SK-N-SH (cell line): Measurements from ENCODE around the gene PKNOX2. TPM values are rescaled to one million over a fixed set of nuclear protein-coding genes. Genes with fewer than 3 reads are reported as not detected.

Source experiments
- CTCF ChIA-PET: fragments of 300-600, 350-600 bp; formaldehyde crosslinking; extraction: SDS; loops from one replicate; lab custom pipeline; 2021; lab: Yijun Ruan, JAX
- POLR2A ChIA-PET: fragments of 350-600 bp; sonication (Branson Sonifier 250); formaldehyde crosslinking; extraction: SDS; loops from one replicate; lab custom pipeline; 2020; ENCODE audit warnings: antibody characterized with exemption, inconsistent platforms; lab: Yijun Ruan, JAX
- DNase-seq: peaks from one replicate; pipeline ENCODE4 v3.0.0; 2012
- H2AFZ ChIP-seq: fragments of 200-600 bp; sonication (generic); 2 replicates; pipeline ENCODE4 v1.8.1; 2016; ENCODE audit warnings: antibody characterized with exemption, mild to moderate bottlenecking, low read depth
- H3F3A ChIP-seq: fragments of 200-600 bp; sonication (generic); replicated peaks from 2 replicates; pipeline ENCODE3; 2016; ENCODE audit warnings: antibody characterized with exemption, mild to moderate bottlenecking; ENCODE audit not compliant: insufficient read depth
- H3K27ac ChIP-seq, 2 experiments: fragments of 200-500 bp in 1 of 2; fragments of 200-600 bp in 1 of 2; sonication (Bioruptor generic) in 1 of 2; sonication (generic), shearing (Covaris generic) in 1 of 2; 2 replicates each; pipeline versions ENCODE4 v1.5.1 to v1.6.1; 2014 to 2016; ENCODE audit warnings: low read depth in 2 of 2, inconsistent platforms in 1 of 2, low read length in 1 of 2, mild to moderate bottlenecking in 1 of 2, mixed read lengths in 1 of 2
- H3K27me3 ChIP-seq: fragments of 200-600 bp; sonication (generic), shearing (Covaris generic); 2 replicates; pipeline ENCODE4 v1.6.1; 2016; ENCODE audit warnings: mixed run types; ENCODE audit not compliant: insufficient read depth
- H3K36me3 ChIP-seq, 2 experiments: fragments of 200-500 bp in 1 of 2; fragments of 200-600 bp in 1 of 2; sonication (Bioruptor generic) in 1 of 2; sonication (generic) in 1 of 2; replicated peaks in 1 of 2; 2 replicates each; pipeline versions ENCODE3 to v1.5.1; 2014 to 2016; ENCODE audit warnings: low read length in 1 of 2, mild to moderate bottlenecking in 1 of 2; ENCODE audit not compliant: insufficient read depth in 2 of 2, control insufficient read depth in 1 of 2
- H3K4me1 ChIP-seq, 2 experiments: fragments of 200-500 bp in 1 of 2; fragments of 200-600 bp in 1 of 2; sonication (Bioruptor generic) in 1 of 2; sonication (generic), shearing (Covaris generic) in 1 of 2; 2 replicates each; pipeline versions ENCODE4 v1.5.1 to v1.6.1; 2014 to 2016; ENCODE audit warnings: low read depth in 1 of 2, low read length in 1 of 2, mixed run types in 1 of 2; ENCODE audit not compliant: insufficient read depth in 2 of 2, control insufficient read depth in 1 of 2
- H3K4me2 ChIP-seq: fragments of 200-600 bp; sonication (generic), shearing (Covaris generic); 2 replicates; pipeline ENCODE4 v1.6.1; 2017; ENCODE audit warnings: mixed run types
- H3K4me3 ChIP-seq, 2 experiments: fragments of 200-500 bp in 1 of 2; fragments of 200-600 bp in 1 of 2; sonication (Bioruptor generic) in 1 of 2; sonication (generic), shearing (Covaris generic) in 1 of 2; 2 replicates each; pipeline versions ENCODE4 v1.5.1 to v1.8.1; 2014 to 2016; ENCODE audit warnings: low read depth in 2 of 2, inconsistent platforms in 1 of 2, low read length in 1 of 2, mild to moderate bottlenecking in 1 of 2, mixed read lengths in 1 of 2, moderate library complexity in 1 of 2
- H3K79me2 ChIP-seq: fragments of 200-600 bp; sonication (generic); 2 replicates; pipeline ENCODE4 v1.8.1; 2017; ENCODE audit warnings: mild to moderate bottlenecking; ENCODE audit not compliant: insufficient read depth
- H3K9ac ChIP-seq: fragments of 200-600 bp; sonication (generic); 2 replicates; pipeline ENCODE4 v1.6.1; 2017; ENCODE audit warnings: mixed run types
- H3K9me2 ChIP-seq: fragments of 200-600 bp; sonication (generic); 2 replicates; pipeline ENCODE4 v1.6.1; 2017; ENCODE audit warnings: mixed run types
- H3K9me3 ChIP-seq: fragments of 200-600 bp; sonication (generic); 2 replicates; pipeline ENCODE4 v1.6.1; 2017; ENCODE audit warnings: mixed run types, mild to moderate bottlenecking, moderate library complexity
- H4K20me1 ChIP-seq: fragments of 200-600 bp; sonication (generic); 2 replicates; pipeline ENCODE4 v1.6.1; 2017; ENCODE audit warnings: mild to moderate bottlenecking, mixed run types; ENCODE audit not compliant: insufficient read depth
- CHD2 ChIP-seq: fragments of 150-350 bp; IDR thresholded peaks from 2 replicates; pipeline ENCODE4 v1.6.1; 2018; ENCODE audit warnings: low read length; ENCODE audit not compliant: partially characterized antibody
- CTCF ChIP-seq: fragments of 200-600 bp; sonication (generic); IDR thresholded peaks from 2 replicates; pipeline ENCODE4 v1.6.1; 2017; ENCODE audit warnings: antibody characterized with exemption, mild to moderate bottlenecking, moderate library complexity
- ELF1 ChIP-seq: IDR thresholded peaks from 2 replicates; pipeline ENCODE4 v1.4.0; 2012
- EP300 ChIP-seq, 2 experiments: IDR thresholded peaks; 2 replicates each; pipeline versions ENCODE4 v1.4.0 to v1.6.1; 2012; ENCODE audit warnings: borderline replicate concordance in 1 of 2, low read depth in 1 of 2, low read length in 1 of 2
- EZH2phosphoT487 ChIP-seq: fragments of 200-600 bp; sonication (generic); IDR thresholded peaks from 2 replicates; pipeline ENCODE4 v1.6.1; 2017; ENCODE audit warnings: low read depth, mixed run types, mild to moderate bottlenecking, antibody characterized with exemption, moderate library complexity, borderline replicate concordance
- GATA2 ChIP-seq: sonication (generic); formaldehyde crosslinking; IDR thresholded peaks from 2 replicates; pipeline ENCODE4 v1.5.0; 2020; ENCODE audit warnings: mild to moderate bottlenecking, missing genetic modification reagents
- IRF3 ChIP-seq: fragments of 150-350 bp; IDR thresholded peaks from 2 replicates; pipeline ENCODE4 v1.6.1; 2016; ENCODE audit warnings: mild to moderate bottlenecking, low read depth, low read length
- MAX ChIP-seq: IDR thresholded peaks from 2 replicates; pipeline ENCODE4 v1.4.0; 2012; ENCODE audit warnings: low read depth
- MEF2A ChIP-seq: IDR thresholded peaks from 2 replicates; pipeline ENCODE4 v1.4.0; 2012; ENCODE audit warnings: low read depth, borderline replicate concordance
- MXI1 ChIP-seq: IDR thresholded peaks from 2 replicates; pipeline ENCODE4 v1.6.1; 2012; ENCODE audit warnings: mild to moderate bottlenecking, low read depth, low read length, improper control_type of control experiment
- NFIC ChIP-seq: IDR thresholded peaks from 2 replicates; pipeline ENCODE4 v1.4.0; 2012; ENCODE audit warnings: borderline replicate concordance
- NRF1 ChIP-seq: IDR thresholded peaks from 2 replicates; pipeline ENCODE4 v1.6.1; 2012; ENCODE audit warnings: low read depth, mild to moderate bottlenecking, low read length
- RAD21 ChIP-seq: IDR thresholded peaks from 2 replicates; pipeline ENCODE4 v1.6.1; 2012; ENCODE audit warnings: mild to moderate bottlenecking, low read length
- REST ChIP-seq: IDR thresholded peaks from 2 replicates; pipeline ENCODE4 v1.6.1; 2012; ENCODE audit warnings: mild to moderate bottlenecking, low read depth, low read length, moderate library complexity
- RXRA ChIP-seq: IDR thresholded peaks from 2 replicates; pipeline ENCODE4 v1.4.0; 2012; ENCODE audit warnings: low read depth, mild to moderate bottlenecking, borderline replicate concordance
- SIN3A ChIP-seq: IDR thresholded peaks from 2 replicates; pipeline ENCODE4 v1.6.1; 2012; ENCODE audit warnings: low read depth, mild to moderate bottlenecking, low read length, moderate library complexity, borderline replicate concordance
- ZBTB33 ChIP-seq: IDR thresholded peaks from 2 replicates; pipeline ENCODE4 v1.4.0; 2012; ENCODE audit warnings: low read depth, borderline replicate concordance
- WGBS: methylation state at CpG from one replicate; pipeline ENCODE4 v1.1.6; 2017; ENCODE audit warnings: low lambda C conversion rate; 5-methylcytosine and 5-hydroxymethylcytosine counted together
- polyA plus RNA-seq, 3 experiments: library from polyadenylated mRNA; depleted of rRNA; stranded (reverse); fragments of >200 nt; gene quantifications; 2 replicates each; pipeline ENCODE4 v1.2.3, GENCODE V29; 2012

PKNOX2 gene
- polyA plus RNA-seq, 1 of the 3 experiments (the other 2 are of a cell fraction) = 0.02 TPM

GRCh38 chr11:125242141-125242775, 77.7 kb downstream of the PKNOX2 start:
- POLR2A ChIA-PET = no interaction called here
- CTCF ChIA-PET = interaction anchor here (0.8 kb wide), 1 partner anchor 28 kb away, joined by 3 read pairs; no protein-coding TSS in a partner anchor

More at GRCh38 chr11:125242141-125242775, 77.7 kb downstream of the PKNOX2 start:
- Histone ChIP-seq H3K36me3 (no peaks in the 10 kb centered on the region), H3K4me3 (no peak overlapping the region), H3K9ac (no peak overlapping the region), H3K27ac (no peak overlapping the region), H3K27me3 (no peaks in the 10 kb centered on the region), H3K4me2 (no peak overlapping the region), H2AFZ (no peak overlapping the region), H3K9me2 (no peaks in the 10 kb centered on the region), H3K9me3 (no peaks in the 10 kb centered on the region), H3F3A (no peaks in the 10 kb centered on the region), H3K79me2 (no peaks in the 10 kb centered on the region), H3K4me1 (no peaks in the 10 kb centered on the region), H4K20me1 (no peaks in the 10 kb centered on the region)
- 53% methylated on average over 6 of the region's 11 CpGs for WGBS
- DNase-seq = no peak
- TF ChIP-seq EP300 (IDR thresholded peaks at IDR 0.05; ENCODE audit: borderline replicate concordance in 1 of 2, low read depth in 1 of 2, low read length in 1 of 2) (no peak), ELF1 (no peak), RXRA (no peak), EZH2phosphoT487 (no peak), REST (no peak), RAD21 (no peak), NFIC (no peak), CTCF (no peak), GATA2 (no peak), MAX (no peak), CHD2 (no peak), IRF3 (no peak), SIN3A (no peak), MXI1 (no peak), NRF1 (no peak), ZBTB33 (no peak), MEF2A (no peak)
